GM19043 (cell line): ENCODE measurements around the gene P2RX5.
"Not testable (repeated sequence)": the region's sequence is repeated elsewhere in the genome, so short reads cannot be mapped to it uniquely, and the experiment has no call there.

Experiments used
- ATAC-seq: cut with Tn5 transposase; IDR thresholded peaks from one replicate; pipeline ENCODE4 v1.9.1; 2021; ENCODE audit warnings: low read depth; ENCODE audit not compliant: unreplicated experiment

The P2RX5 gene

GRCh38 chr17:3695723-3696411, at the start of gene P2RX5:
TSS of gene P2RX5 (minus strand) at chr17:3696155. CDS start at chr17:3696005, 150 bp downstream.
- no peak for ATAC-seq

DNA sequence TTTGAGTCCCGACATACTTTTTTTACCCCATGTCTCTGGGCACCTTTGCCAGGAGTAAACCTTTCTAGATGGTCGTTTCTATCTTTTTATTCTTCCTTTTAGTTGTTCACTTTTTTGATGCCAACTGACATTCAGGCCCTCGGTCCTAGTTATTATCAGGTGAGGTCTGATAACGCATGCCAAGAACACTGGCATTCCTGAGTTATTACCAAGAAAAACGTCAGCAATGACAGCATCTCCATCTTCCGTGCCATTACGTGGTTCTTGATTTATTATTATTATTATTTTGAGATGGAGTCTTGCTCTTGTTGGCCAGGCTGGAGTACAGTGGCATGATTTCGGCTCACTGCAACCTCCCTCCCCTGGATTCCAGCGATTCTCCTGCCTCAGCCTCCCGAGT, 49.1 kb upstream of the P2RX5 start:
- ATAC-seq = no peak

DNA sequence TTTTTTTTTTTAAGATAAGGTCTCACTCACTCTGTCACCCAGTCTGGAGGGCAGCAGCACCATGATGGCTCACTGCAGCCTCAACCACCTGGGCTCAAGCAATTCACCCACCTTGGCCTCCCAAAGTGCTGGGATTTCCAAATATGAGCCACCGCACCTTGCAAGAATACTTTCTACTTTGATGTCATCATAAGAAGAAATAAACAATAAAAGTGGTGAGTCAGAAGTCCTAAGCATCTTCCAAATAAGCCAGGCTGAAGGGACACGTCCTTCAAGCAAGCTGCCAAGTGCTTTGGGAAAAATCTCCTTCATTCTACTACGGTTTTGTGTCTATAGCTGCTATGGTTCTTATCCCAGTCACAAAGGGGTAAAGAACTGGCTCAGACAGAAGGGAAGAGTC, 48.1 kb upstream of the P2RX5 start:
- no peak for ATAC-seq

- ATAC-seq = no peak
Observed at GRCh38 chr17:3740611-3741073, 44.7 kb upstream of the P2RX5 start.

DNA sequence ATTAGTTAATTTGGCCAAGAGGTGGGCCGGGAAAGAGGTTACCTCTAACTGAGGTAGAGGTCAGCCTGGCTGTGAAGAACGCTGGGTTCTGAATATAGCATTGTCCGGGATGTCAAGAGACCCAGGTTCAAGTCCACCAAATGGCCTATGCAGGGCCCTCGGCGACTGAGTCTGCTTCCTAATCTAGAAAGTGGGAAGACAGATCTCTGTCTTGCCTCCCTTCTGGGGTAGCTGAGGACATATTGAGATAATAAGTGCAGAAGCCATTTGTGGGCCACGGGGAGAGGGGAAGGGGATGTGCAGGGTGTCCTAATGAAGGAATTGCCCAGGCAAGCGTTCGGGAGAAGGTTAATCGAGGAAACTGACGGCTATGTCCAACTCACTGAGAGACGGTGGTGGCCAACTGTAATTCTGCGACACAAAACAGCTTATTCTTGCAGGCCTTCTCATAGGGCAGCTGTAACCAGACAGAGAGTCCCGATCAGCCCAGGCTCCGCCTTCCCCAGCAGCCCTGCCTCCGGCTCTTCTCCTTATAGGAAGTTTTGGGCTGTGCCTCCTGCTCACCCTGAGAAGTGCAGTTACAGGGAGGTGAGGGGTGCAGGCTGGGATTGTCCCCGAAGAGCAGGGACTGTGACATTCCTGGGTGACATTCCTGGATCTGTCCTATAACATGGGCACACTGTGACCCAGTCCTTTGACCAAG, 43.6 kb upstream of the P2RX5 start:
- ATAC-seq = no peak

- ATAC-seq = no peak
Observed at GRCh38 chr17:3738562-3739295, 42.8 kb upstream of the P2RX5 start.

DNA sequence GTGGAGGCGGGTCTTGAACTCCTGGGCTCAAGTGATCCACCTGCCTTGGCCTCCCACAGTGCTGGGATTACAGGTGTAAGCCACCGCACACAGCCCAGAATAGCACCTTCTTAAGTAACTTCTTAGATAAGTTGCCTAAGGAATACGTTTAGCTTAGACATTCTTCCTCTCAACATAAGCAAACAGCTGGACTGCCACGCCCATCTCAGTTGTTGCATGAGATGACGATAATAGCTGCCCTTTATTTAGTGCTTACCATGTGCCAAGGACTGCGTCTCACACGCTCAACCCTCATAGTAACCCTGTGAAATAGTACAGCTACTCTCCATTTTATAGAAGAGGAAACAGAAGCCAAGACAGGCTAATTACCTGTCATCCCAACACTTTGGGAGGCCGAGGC, 39.6 kb upstream of the P2RX5 start:
- ATAC-seq = no peak

DNA sequence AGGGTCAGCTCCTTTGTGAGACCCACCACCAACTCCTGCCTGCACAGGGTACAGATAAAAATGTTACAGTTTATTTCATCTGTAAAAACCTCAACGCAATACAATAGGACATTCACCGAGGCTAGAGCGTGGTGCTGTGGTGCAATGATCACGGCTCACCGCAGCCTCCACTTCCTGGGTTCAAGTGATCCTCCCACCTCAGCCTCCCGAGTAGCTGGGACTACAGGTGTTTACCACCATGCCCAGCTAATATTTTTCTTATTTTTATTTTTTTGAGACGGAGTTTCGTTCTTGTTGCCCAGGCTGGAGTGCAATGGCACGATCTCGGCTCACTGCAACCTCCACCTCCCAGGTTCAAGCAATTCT, 38.9 kb upstream of the P2RX5 start:
- ATAC-seq = not testable (repeated sequence)

- peak; percentile 59 for ATAC-seq
Observed at GRCh38 chr17:3732210-3732621, 36.3 kb upstream of the P2RX5 start.

DNA sequence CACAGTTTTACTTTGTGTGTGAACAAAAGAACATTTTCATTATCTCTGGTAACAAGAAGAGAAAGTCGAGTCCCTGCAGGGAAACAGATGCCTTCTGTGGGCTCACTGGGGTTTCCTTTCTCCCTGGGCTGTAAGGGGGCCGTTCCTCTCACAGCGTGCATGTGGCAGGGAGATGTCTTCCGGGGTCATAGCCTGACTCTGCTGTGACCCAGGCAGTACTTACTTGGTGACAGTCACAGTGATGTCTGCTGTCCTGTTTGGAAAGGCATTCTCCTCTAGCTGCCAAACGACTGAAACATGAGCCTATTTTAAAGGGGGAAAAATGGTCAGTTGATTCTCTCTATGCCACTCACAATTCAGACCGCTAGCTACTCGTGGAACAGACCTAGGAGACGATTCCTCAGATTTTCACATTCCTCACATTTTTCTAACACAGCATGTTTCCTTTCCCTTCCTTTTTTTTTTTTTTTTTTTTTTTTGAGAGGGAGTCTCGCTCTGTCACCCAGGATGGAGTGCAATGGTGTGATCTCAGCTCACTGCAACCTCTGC, 35.0 kb upstream of the P2RX5 start:
- ATAC-seq = no peak

DNA sequence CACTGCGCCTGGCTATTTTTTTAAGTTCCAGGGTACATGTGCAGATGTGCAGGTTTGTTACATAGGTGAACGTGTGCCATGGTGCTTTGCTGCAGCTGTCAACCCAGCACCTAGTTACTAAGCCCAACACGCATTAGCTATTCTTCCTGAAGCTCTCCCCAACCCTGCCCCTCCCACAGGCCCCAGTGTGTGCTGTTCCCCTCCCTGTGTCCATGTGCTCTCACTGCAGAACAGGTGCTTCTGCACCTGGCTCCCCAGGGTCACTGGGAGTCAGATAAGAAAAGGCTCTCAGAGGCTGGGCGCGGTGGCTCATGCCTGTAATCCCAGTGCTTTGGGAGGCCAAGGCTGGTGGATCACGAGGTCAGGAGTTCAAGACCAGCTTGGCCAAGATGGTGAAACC, 33.9 kb upstream of the P2RX5 start:
- ATAC-seq = no peak

DNA sequence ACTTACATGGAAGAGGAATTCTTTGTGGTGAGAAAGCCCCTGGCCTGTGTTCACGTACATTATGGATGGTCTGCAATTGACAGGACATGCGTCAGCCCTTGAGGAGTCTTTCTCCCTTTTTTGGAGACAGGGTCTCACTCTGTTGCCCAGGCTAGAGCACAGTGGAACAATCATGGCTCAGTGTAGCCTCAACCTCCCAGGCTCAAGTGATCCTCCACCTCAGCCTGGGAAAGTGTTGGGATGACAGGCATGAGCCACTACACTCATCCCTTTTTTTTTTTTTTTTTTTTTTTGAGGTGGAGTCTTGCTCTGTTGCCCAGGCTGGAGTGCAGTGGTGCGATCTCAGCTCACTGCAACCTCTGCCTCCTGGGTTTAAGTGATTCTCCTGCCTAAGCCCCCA, 32.1 kb upstream of the P2RX5 start:
- not testable (repeated sequence) for ATAC-seq

GRCh38 chr17:3727041-3727440, 31.1 kb upstream of the P2RX5 start:
- ATAC-seq = no peak

- ATAC-seq = no peak
Observed at GRCh38 chr17:3724378-3725077, 28.6 kb upstream of the P2RX5 start.

GRCh38 chr17:3723556-3724377, 27.8 kb upstream of the P2RX5 start, which contains the start of gene HASPIN:
TSS of gene HASPIN (plus strand) at chr17:3723903. CDS start at chr17:3723936, 33 bp downstream.
- peak; percentile 85 for ATAC-seq

DNA sequence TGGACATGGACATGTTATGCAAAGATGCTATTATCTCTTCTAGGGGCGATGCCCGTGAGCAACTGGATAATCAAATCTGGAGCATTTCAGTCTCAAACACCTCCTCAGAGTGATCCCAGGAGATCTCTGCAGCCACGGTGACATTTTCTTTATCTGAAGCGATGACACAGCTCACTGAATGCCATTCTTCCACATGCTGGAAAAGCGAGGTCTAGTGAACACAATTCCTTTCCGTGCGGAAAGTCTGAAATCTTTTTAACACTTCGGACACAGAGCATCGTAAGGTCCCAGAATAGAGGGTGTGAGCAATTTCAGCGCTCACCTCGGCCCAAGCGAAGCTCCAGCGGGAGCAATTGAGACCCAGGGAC, 27.2 kb upstream of the P2RX5 start:
- no peak for ATAC-seq

- ATAC-seq = no peak
Observed at GRCh38 chr17:3722716-3723115, 26.8 kb upstream of the P2RX5 start.

- ATAC-seq = no peak
Observed at GRCh38 chr17:3719265-3719664, 23.3 kb upstream of the P2RX5 start.

GRCh38 chr17:3718201-3718600, 22.2 kb upstream of the P2RX5 start:
- ATAC-seq = no peak

- no peak for ATAC-seq
Observed at GRCh38 chr17:3715296-3715695, 19.3 kb upstream of the P2RX5 start.
